Ascending aorta (tissue), 2 donors: ENCODE data around the gene MRPL37. TPM values are rescaled to one million over a fixed set of nuclear protein-coding genes. Genes with fewer than 3 reads are reported as not detected.
"Not testable (repeated sequence)": the region's sequence is repeated elsewhere in the genome, so short reads cannot be mapped to it uniquely, and the experiment has no call there.

Experiments used
- DNase-seq, 2 donors: peaks; one replicate each; pipeline ENCODE4 v3.0.0-alpha.2; 2019; ENCODE audit warnings: low spot score in 2 of 2
- H3K27ac ChIP-seq, 2 donors: fragments of 200-600 bp; sonication (generic); one replicate each; pipeline ENCODE4 v1.5.1; 2016 to 2017; ENCODE audit warnings: mild to moderate bottlenecking in 1 of 2
- H3K27me3 ChIP-seq: fragments of 200-600 bp; sonication (generic); one replicate; pipeline ENCODE4 v1.5.1; 2017
- H3K36me3 ChIP-seq, 2 donors: fragments of 200-600 bp; sonication (generic); one replicate each; pipeline ENCODE4 v1.5.1; 2016
- H3K4me1 ChIP-seq, 2 donors: fragments of 200-600 bp; sonication (generic); one replicate each; pipeline ENCODE4 v1.5.1; 2016 to 2017; ENCODE audit warnings: mild to moderate bottlenecking in 1 of 2
- H3K4me3 ChIP-seq, 2 donors: fragments of 200-600 bp; sonication (generic); one replicate each; pipeline ENCODE4 v1.5.1; 2016 to 2017; ENCODE audit warnings: mild to moderate bottlenecking in 1 of 2
- H3K9me3 ChIP-seq, 2 donors: fragments of 200-600 bp; sonication (generic); one replicate each; pipeline ENCODE4 v1.5.1; 2016
- CTCF ChIP-seq, 3 experiments: fragments of 200-600 bp in 2 of 3; fragments of 450-650 bp in 1 of 3; sonication (generic) in 2 of 3; IDR thresholded peaks; one replicate each; pipeline ENCODE4 v1.5.1; 2016 to 2019; ENCODE audit warnings: antibody characterized with exemption in 3 of 3, mild to moderate bottlenecking in 1 of 3, moderate library complexity in 1 of 3
- intact Hi-C: fragments of 100-400 bp; cut with DNase I; formaldehyde crosslinking; loops from one replicate; pipeline ENCODE4 v1.15.1; 2023
- total RNA-seq: library from RNA; depleted of rRNA; stranded (reverse); fragments of >200 nt; gene quantifications from one replicate; pipeline ENCODE4 v1.1.0, GENCODE V29; 2016

The MRPL37 gene
- total RNA-seq, 1 donor from 2014 or later, result 51.2 TPM

- Histone ChIP-seq H3K4me3 (no peak overlapping the region), H3K36me3 (no peaks in the 10 kb centered on the region), H3K4me1 (no peaks in the 10 kb centered on the region), H3K27me3 (no peaks in the 10 kb centered on the region), H3K9me3 (no peaks in the 10 kb centered on the region), H3K27ac (no peak overlapping the region)
- no peak for DNase-seq
- no peak for TF ChIP-seq CTCF (IDR thresholded peaks at IDR 0.05)
- intact Hi-C loops, result no loop called here
These were observed 38.3 kb upstream of the MRPL37 start for GRCh38 chr1:54161495-54162168.

GRCh38 chr1:54163051-54163450 lies 36.9 kb upstream of the MRPL37 start:
- H3K27me3 ChIP-seq, result no peaks in the 10 kb centered on the region
- no peaks in the 10 kb centered on the region for H3K4me1 ChIP-seq
- H3K9me3 ChIP-seq, result no peaks in the 10 kb centered on the region
- intact Hi-C loops, result no loop called here
- no peak for TF ChIP-seq CTCF (IDR thresholded peaks at IDR 0.05)
- H3K36me3 ChIP-seq, result no peaks in the 10 kb centered on the region
- H3K27ac ChIP-seq, result no peak overlapping the region
- H3K4me3 ChIP-seq, result no peak overlapping the region
- DNase-seq, result no peak

- DNase-seq, result no peak
- intact Hi-C loops, result no loop called here
- Histone ChIP-seq H3K4me1 (no peaks in the 10 kb centered on the region), H3K36me3 (no peaks in the 10 kb centered on the region), H3K27ac (no peak overlapping the region), H3K27me3 (no peaks in the 10 kb centered on the region), H3K9me3 (no peaks in the 10 kb centered on the region), H3K4me3 (no peak overlapping the region)
- no peak for TF ChIP-seq CTCF (IDR thresholded peaks at IDR 0.05)
These were observed 36.4 kb upstream of the MRPL37 start for GRCh38 chr1:54163573-54163972.

GRCh38 chr1:54165146-54165545 lies 34.8 kb upstream of the MRPL37 start:
- H3K27ac ChIP-seq, result no peak overlapping the region
- no peak for DNase-seq
- H3K36me3 ChIP-seq, result no peaks in the 10 kb centered on the region
- no peak for TF ChIP-seq CTCF (IDR thresholded peaks at IDR 0.05)
- no peaks in the 10 kb centered on the region for H3K4me1 ChIP-seq
- H3K27me3 ChIP-seq, result no peaks in the 10 kb centered on the region
- H3K9me3 ChIP-seq, result no peaks in the 10 kb centered on the region
- no peak overlapping the region for H3K4me3 ChIP-seq
- intact Hi-C loops, result no loop called here

GRCh38 chr1:54166357-54166756 lies 33.6 kb upstream of the MRPL37 start:
- H3K36me3 ChIP-seq, H3K27ac ChIP-seq, H3K4me1 ChIP-seq, DNase-seq, intact Hi-C loops, H3K27me3 ChIP-seq, H3K4me3 ChIP-seq, H3K9me3 ChIP-seq: not testable (repeated sequence)

- intact Hi-C loops, result no loop called here
These were observed 32.4 kb upstream of the MRPL37 start for GRCh38 chr1:54167422-54168139.

More at GRCh38 chr1:54167422-54168139, 32.4 kb upstream of the MRPL37 start:
- no peak for DNase-seq
- Histone ChIP-seq H3K4me3 (no peak overlapping the region), H3K4me1 (no peaks in the 10 kb centered on the region), H3K36me3 (no peaks in the 10 kb centered on the region), H3K27ac (no peak overlapping the region), H3K9me3 (no peaks in the 10 kb centered on the region), H3K27me3 (no peaks in the 10 kb centered on the region)
- no peak for TF ChIP-seq CTCF (IDR thresholded peaks at IDR 0.05)
